ENCODE data around the gene UNC5CL. TPM values are rescaled to one million over a fixed set of nuclear protein-coding genes. Genes with fewer than 3 reads are reported as not detected.

Gene UNC5CL
- total RNA-seq, 1 experiment from 2014 or later, result 5.5 TPM

GRCh38 chr6:41045664-41046063 is 6.6 kb upstream of the UNC5CL start:
- BruUV-seq (replicated peaks), result no TSS peak
- no peak overlapping the region for H3K4me3 Mint-ChIP-seq (ENCODE audit: unreplicated experiment)
- Histone ChIP-seq H3K4me3 (ENCODE audit: low read depth, low read length) (no peak overlapping the region), H3K27me3 (replicated peaks; ENCODE audit: control insufficient read depth, insufficient read depth, low read length) (no peaks in the 10 kb centered on the region), H3K4me1 (peaks cover 79% of the 10 kb centered on the region), H3K9me3 (no peaks in the 10 kb centered on the region), H3K36me3 (ENCODE audit: control insufficient read depth, insufficient read depth, low read length) (no peaks in the 10 kb centered on the region)
- H3K9me3 Mint-ChIP-seq (ENCODE audit: unreplicated experiment), result no peaks in the 10 kb centered on the region
- H3K27me3 Mint-ChIP-seq (ENCODE audit: insufficient read depth, unreplicated experiment), result no peaks in the 10 kb centered on the region
- intact Hi-C loops (cut with micrococcal nuclease; ENCODE audit: unreplicated experiment), result no loop called here
- peaks cover 60% of the 10 kb centered on the region for H3K4me1 Mint-ChIP-seq (ENCODE audit: low read depth, unreplicated experiment)
- POLR2A ChIA-PET, result interaction anchor here (0.8 kb wide), 1 partner anchor 27 kb away, joined by 3 read pairs; the partner anchor contains the start of genes NFYA and OARD1
- no peak for TF ChIP-seq CTCF (IDR thresholded peaks at IDR 0.05; ENCODE audit: insufficient read depth in 1 of 2, low read depth in 1 of 2, low read length in 1 of 2, severe bottlenecking in 1 of 2, unreplicated experiment in 1 of 2)
- CTCF ChIA-PET, result no interaction called here
- H3K36me3 Mint-ChIP-seq (ENCODE audit: insufficient read depth, unreplicated experiment), result no peaks in the 10 kb centered on the region
- DNase-seq, result no peak
- peak overlapping the region; percentile 64 for H3K27ac Mint-ChIP-seq (ENCODE audit: unreplicated experiment)

- Mint-ChIP-seq H3K36me3 (ENCODE audit: insufficient read depth, unreplicated experiment) (no peaks in the 10 kb centered on the region), H3K27ac (ENCODE audit: unreplicated experiment) (peak overlapping the region; percentile 66), H3K4me3 (ENCODE audit: unreplicated experiment) (no peak overlapping the region), H3K27me3 (ENCODE audit: insufficient read depth, unreplicated experiment) (no peaks in the 10 kb centered on the region), H3K4me1 (ENCODE audit: low read depth, unreplicated experiment) (peaks cover 58% of the 10 kb centered on the region), H3K9me3 (ENCODE audit: unreplicated experiment) (no peaks in the 10 kb centered on the region)
- Histone ChIP-seq H3K36me3 (ENCODE audit: control insufficient read depth, insufficient read depth, low read length) (no peaks in the 10 kb centered on the region), H3K4me1 (peaks cover 79% of the 10 kb centered on the region), H3K4me3 (ENCODE audit: low read depth, low read length) (no peak overlapping the region), H3K9me3 (no peaks in the 10 kb centered on the region), H3K27me3 (replicated peaks; ENCODE audit: control insufficient read depth, insufficient read depth, low read length) (no peaks in the 10 kb centered on the region)
- no peak for TF ChIP-seq CTCF (IDR thresholded peaks at IDR 0.05; ENCODE audit: insufficient read depth in 1 of 2, low read depth in 1 of 2, low read length in 1 of 2, severe bottlenecking in 1 of 2, unreplicated experiment in 1 of 2)
- BruUV-seq (replicated peaks), result no TSS peak
- no peak for DNase-seq
- ChIA-PET POLR2A (no interaction called here), CTCF (no interaction called here)
- intact Hi-C loops (cut with micrococcal nuclease; ENCODE audit: unreplicated experiment), result no loop called here
These were observed 4.1 kb upstream of the UNC5CL start for GRCh38 chr6:41043151-41043550.

- no peak within 1 kb of the TSS for H3K4me3 Mint-ChIP-seq (ENCODE audit: unreplicated experiment)
- Histone ChIP-seq H3K4me1 (peaks cover 79% of the 10 kb centered on the region), H3K36me3 (ENCODE audit: control insufficient read depth, insufficient read depth, low read length) (no peaks in the 10 kb centered on the region), H3K9me3 (no peaks in the 10 kb centered on the region), H3K27me3 (replicated peaks; ENCODE audit: control insufficient read depth, insufficient read depth, low read length) (no peaks in the 10 kb centered on the region), H3K4me3 (ENCODE audit: low read depth, low read length) (no peak within 1 kb of the TSS)
- H3K27ac Mint-ChIP-seq (ENCODE audit: unreplicated experiment), result peak within 1 kb of the TSS; percentile 66
- BruUV-seq (replicated peaks), result no TSS peak
- no peak for TF ChIP-seq CTCF (IDR thresholded peaks at IDR 0.05; ENCODE audit: insufficient read depth in 1 of 2, low read depth in 1 of 2, low read length in 1 of 2, severe bottlenecking in 1 of 2, unreplicated experiment in 1 of 2)
- intact Hi-C loops (cut with micrococcal nuclease; ENCODE audit: unreplicated experiment), result no loop called here
- H3K4me1 Mint-ChIP-seq (ENCODE audit: low read depth, unreplicated experiment), result peaks cover 51% of the 10 kb centered on the region
- ChIA-PET POLR2A (no interaction called here), CTCF (no interaction called here)
- H3K27me3 Mint-ChIP-seq (ENCODE audit: insufficient read depth, unreplicated experiment), result no peaks in the 10 kb centered on the region
- no peaks in the 10 kb centered on the region for H3K9me3 Mint-ChIP-seq (ENCODE audit: unreplicated experiment)
- H3K36me3 Mint-ChIP-seq (ENCODE audit: insufficient read depth, unreplicated experiment), result no peaks in the 10 kb centered on the region
- DNase-seq, result no peak
These were observed 3.4 kb upstream of the UNC5CL start, which contains the start of gene TSPO2 for GRCh38 chr6:41042226-41043055. TSPO2 (plus strand) TSS chr6:41042467; CDS start chr6:41042986, 519 bp downstream.
